ENCODE measurements around the gene APC2. TPM values are rescaled to one million over a fixed set of nuclear protein-coding genes. Genes with fewer than 3 reads are reported as not detected.

Gene APC2
- total RNA-seq, 2 experiments from 2014 or later, result 0.57 to 5.5 TPM

GRCh38 chr19:1470055-1470304 lies 20.1 kb downstream of the APC2 start:
- Histone ChIP-seq H3K4me1 (ENCODE audit: insufficient read depth, low read length, poor library complexity, severe bottlenecking) (peaks cover 16% of the 10 kb centered on the region), H2AFZ (ENCODE audit: low read length) (no peak overlapping the region), H3K79me2 (ENCODE audit: insufficient read depth, low read depth, low read length) (no peaks in the 10 kb centered on the region), H3K27ac (ENCODE audit: low read depth, low read length, poor library complexity, severe bottlenecking) (no peak overlapping the region), H3K4me3 (ENCODE audit: low read depth, low read length, poor library complexity, severe bottlenecking) (no peak overlapping the region), H3K9me3 (ENCODE audit: low read length) (no peaks in the 10 kb centered on the region), H3K36me3 (ENCODE audit: insufficient read depth, low read length) (no peaks in the 10 kb centered on the region), H4K20me1 (ENCODE audit: insufficient read depth, low read length) (peaks cover 7% of the 10 kb centered on the region; the same call in 1 of the 2 replicates), H3K4me2 (ENCODE audit: low read length) (no peak overlapping the region), H3K9me2 (ENCODE audit: insufficient read depth, low read length) (no peaks in the 10 kb centered on the region)
- intact Hi-C loops (cut with micrococcal nuclease; ENCODE audit: unreplicated experiment), result no loop called here
- ChIA-PET POLR2A (no interaction called here), CTCF (ENCODE audit: unreplicated experiment) (no interaction called here)
- DNase-seq (ENCODE audit: low spot score), result no peak
- no TSS peak for BruUV-seq (replicated peaks)
- TF ChIP-seq CTCF (conservative IDR thresholded peaks at IDR 0.05; ENCODE audit: low read length), result no peak
- no peak for TF ChIP-seq EZH2phosphoT487 (IDR thresholded peaks at IDR 0.05; ENCODE audit: borderline replicate concordance, low read depth, low read length)

- Histone ChIP-seq H2AFZ (ENCODE audit: low read length) (no peak overlapping the region), H3K79me2 (ENCODE audit: insufficient read depth, low read depth, low read length) (no peaks in the 10 kb centered on the region), H4K20me1 (ENCODE audit: insufficient read depth, low read length) (peaks cover 7% of the 10 kb centered on the region; the same call in 1 of the 2 replicates), H3K4me2 (ENCODE audit: low read length) (peak overlapping the region; percentile 47), H3K4me3 (ENCODE audit: low read depth, low read length, poor library complexity, severe bottlenecking) (peak overlapping the region; percentile 14), H3K9me3 (ENCODE audit: low read length) (no peaks in the 10 kb centered on the region), H3K36me3 (ENCODE audit: insufficient read depth, low read length) (0 out of 2 replicates have a peak, but pooled peaks cover 4% of the 10 kb centered on the region), H3K27ac (ENCODE audit: low read depth, low read length, poor library complexity, severe bottlenecking) (no peak overlapping the region), H3K4me1 (ENCODE audit: insufficient read depth, low read length, poor library complexity, severe bottlenecking) (peaks cover 16% of the 10 kb centered on the region), H3K9me2 (ENCODE audit: insufficient read depth, low read length) (no peaks in the 10 kb centered on the region)
- intact Hi-C loops (cut with micrococcal nuclease; ENCODE audit: unreplicated experiment), result no loop called here
- ChIA-PET POLR2A (no interaction called here), CTCF (ENCODE audit: unreplicated experiment) (no interaction called here)
- TF ChIP-seq CTCF (conservative IDR thresholded peaks at IDR 0.05; ENCODE audit: low read length), result no peak
- TF ChIP-seq EZH2phosphoT487 (IDR thresholded peaks at IDR 0.05; ENCODE audit: borderline replicate concordance, low read depth, low read length), result no peak
- DNase-seq (ENCODE audit: low spot score), result peak; percentile 58
- BruUV-seq (replicated peaks), result no TSS peak
These were observed 20.5 kb downstream of the APC2 start for GRCh38 chr19:1470305-1471009.

GRCh38 chr19:1471010-1471514 lies 21.1 kb downstream of the APC2 start:
- no TSS peak for BruUV-seq (replicated peaks)
- POLR2A ChIA-PET, result no interaction called here
- CTCF ChIA-PET (ENCODE audit: unreplicated experiment), result no interaction called here
- DNase-seq (ENCODE audit: low spot score), result no peak
- Histone ChIP-seq H2AFZ (ENCODE audit: low read length) (no peak overlapping the region), H3K9me2 (ENCODE audit: insufficient read depth, low read length) (no peaks in the 10 kb centered on the region), H3K27ac (ENCODE audit: low read depth, low read length, poor library complexity, severe bottlenecking) (no peak overlapping the region), H3K9me3 (ENCODE audit: low read length) (no peaks in the 10 kb centered on the region), H3K4me2 (ENCODE audit: low read length) (peak overlapping the region; percentile 47), H3K36me3 (ENCODE audit: insufficient read depth, low read length) (0 out of 2 replicates have a peak, but pooled peaks cover 9% of the 10 kb centered on the region), H3K4me3 (ENCODE audit: low read depth, low read length, poor library complexity, severe bottlenecking) (peak overlapping the region; percentile 14), H4K20me1 (ENCODE audit: insufficient read depth, low read length) (peaks cover 7% of the 10 kb centered on the region; the same call in 1 of the 2 replicates), H3K4me1 (ENCODE audit: insufficient read depth, low read length, poor library complexity, severe bottlenecking) (peaks cover 16% of the 10 kb centered on the region), H3K79me2 (ENCODE audit: insufficient read depth, low read depth, low read length) (no peaks in the 10 kb centered on the region)
- TF ChIP-seq CTCF (conservative IDR thresholded peaks at IDR 0.05; ENCODE audit: low read length), result no peak; the same call in 1 of the 2 replicates
- TF ChIP-seq EZH2phosphoT487 (IDR thresholded peaks at IDR 0.05; ENCODE audit: borderline replicate concordance, low read depth, low read length), result no peak
- intact Hi-C loops (cut with micrococcal nuclease; ENCODE audit: unreplicated experiment), result no loop called here
